Endodermal cell (in vitro differentiated cells): ENCODE results near the gene DHX32. TPM values are rescaled to one million over a fixed set of nuclear protein-coding genes. Genes with fewer than 3 reads are reported as not detected.

Source experiments
- DNase-seq: peaks from one replicate; pipeline ENCODE4 v3.0.0-alpha.2; 2017
- H3K27ac ChIP-seq: 2 replicates; pipeline ENCODE4 v1.5.1; 2013; ENCODE audit warnings: mild to moderate bottlenecking, low read depth, low read length, moderate library complexity
- H3K27me3 ChIP-seq: 2 replicates; pipeline ENCODE4 v1.6.1; 2013; ENCODE audit warnings: mild to moderate bottlenecking, low read length, moderate library complexity; ENCODE audit not compliant: insufficient read depth, control insufficient read depth, poor library complexity, severe bottlenecking
- H3K36me3 ChIP-seq: 2 replicates; pipeline ENCODE4 v1.7.0; 2013; ENCODE audit warnings: mild to moderate bottlenecking, low read length, moderate library complexity; ENCODE audit not compliant: control insufficient read depth, insufficient read depth
- H3K4me1 ChIP-seq: one replicate; pipeline ENCODE4 v1.7.0; 2013; ENCODE audit warnings: low read length; ENCODE audit not compliant: control insufficient read depth, insufficient read depth
- H3K4me3 ChIP-seq: 2 replicates; pipeline ENCODE4 v1.5.1; 2013; ENCODE audit warnings: mild to moderate bottlenecking, low read length, moderate library complexity
- H3K9ac ChIP-seq: 2 replicates; pipeline ENCODE4 v1.6.1; 2013; ENCODE audit warnings: mild to moderate bottlenecking, low read length, moderate library complexity; ENCODE audit not compliant: poor library complexity, severe bottlenecking; ENCODE audit errors: extremely low read depth
- H3K9me3 ChIP-seq: 2 replicates; pipeline ENCODE4 v1.6.1; 2013; ENCODE audit warnings: mild to moderate bottlenecking, low read length, moderate library complexity; ENCODE audit not compliant: control insufficient read depth
- H3K27ac Mint-ChIP-seq: 2 replicates; pipeline ENCODE4 v1.8.0; 2020; ENCODE audit warnings: mixed read lengths
- H3K27me3 Mint-ChIP-seq: 2 replicates; pipeline ENCODE4 v1.8.0; 2021; ENCODE audit warnings: mild to moderate bottlenecking, mixed read lengths; ENCODE audit not compliant: insufficient read depth
- H3K36me3 Mint-ChIP-seq: 2 replicates; pipeline ENCODE4 v1.8.0; 2020; ENCODE audit warnings: low read depth, mixed read lengths
- H3K4me1 Mint-ChIP-seq: 2 replicates; pipeline ENCODE4 v1.8.0; 2020; ENCODE audit warnings: mixed read lengths
- H3K4me3 Mint-ChIP-seq: 2 replicates; pipeline ENCODE4 v1.8.0; 2020; ENCODE audit warnings: mild to moderate bottlenecking, moderate library complexity, mixed read lengths
- H3K9me3 Mint-ChIP-seq: 2 replicates; pipeline ENCODE4 v1.8.0; 2020; ENCODE audit warnings: mild to moderate bottlenecking, mixed read lengths
- WGBS, 2 experiments: methylation state at CpG; one replicate each; pipeline versions ENCODE4 v1.1.5 to v1.1.7; 2013; ENCODE audit warnings: missing lambda C conversion rate in 2 of 2, mixed read lengths in 1 of 2; ENCODE audit not compliant: insufficient coverage in 1 of 2, insufficient read length in 1 of 2; 5-methylcytosine and 5-hydroxymethylcytosine counted together
- total RNA-seq, 2 donors: library from RNA; stranded (reverse); fragmentation: NEBNext Ultra II Directional in 1 of 2; extraction: Animal tissue kit (Norgen Biotek cat#: 25700) in 1 of 2; gene quantifications; 2 replicates in 1 of 2; 3 replicates in 1 of 2; pipeline ENCODE4 v1.2.1, GENCODE V29; 2021
- TF ChIP-seq, protein P1 (sequence below): fragments of 200-600 bp; sonication (generic); conservative IDR thresholded peaks from 2 replicates; pipeline ENCODE4 v1.5.0; 2021; ENCODE audit warnings: antibody characterized with exemption, mild to moderate bottlenecking

The DHX32 gene
- total RNA-seq, 2 donors from 2014 or later, result 25.4 to 38.1 TPM

DNA sequence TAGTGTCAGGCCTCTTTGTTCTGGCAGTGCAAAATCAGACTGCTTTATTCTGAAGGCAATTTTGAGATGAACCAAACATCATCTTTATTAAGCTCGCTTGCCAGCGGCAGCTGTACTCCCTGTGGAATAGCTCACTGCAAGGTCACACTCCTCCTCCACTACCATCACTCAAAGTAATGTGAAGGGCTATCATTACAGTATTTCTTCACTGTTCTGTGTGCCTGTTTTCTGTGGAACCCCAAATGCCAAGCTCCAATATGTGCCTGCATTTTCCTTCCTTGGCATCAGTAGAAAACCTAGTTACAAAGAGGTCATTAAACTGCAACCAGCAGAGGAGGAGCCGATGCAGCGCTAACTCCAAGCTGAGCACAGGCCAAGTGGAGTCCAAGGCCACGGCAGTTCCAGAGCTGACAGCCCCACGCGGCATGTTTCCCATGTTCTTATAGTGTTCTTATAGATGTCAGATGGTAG, 36.3 kb downstream of the DHX32 start:
- no peaks in the 10 kb centered on the region for H3K9me3 Mint-ChIP-seq
- H3K27me3 Mint-ChIP-seq, result no peaks in the 10 kb centered on the region
- peaks cover 52% of the 10 kb centered on the region for H3K36me3 Mint-ChIP-seq
- H3K4me1 ChIP-seq, result no peaks in the 10 kb centered on the region
- H3K36me3 ChIP-seq, result peaks cover 60% of the 10 kb centered on the region
- TF ChIP-seq, protein P1, sequence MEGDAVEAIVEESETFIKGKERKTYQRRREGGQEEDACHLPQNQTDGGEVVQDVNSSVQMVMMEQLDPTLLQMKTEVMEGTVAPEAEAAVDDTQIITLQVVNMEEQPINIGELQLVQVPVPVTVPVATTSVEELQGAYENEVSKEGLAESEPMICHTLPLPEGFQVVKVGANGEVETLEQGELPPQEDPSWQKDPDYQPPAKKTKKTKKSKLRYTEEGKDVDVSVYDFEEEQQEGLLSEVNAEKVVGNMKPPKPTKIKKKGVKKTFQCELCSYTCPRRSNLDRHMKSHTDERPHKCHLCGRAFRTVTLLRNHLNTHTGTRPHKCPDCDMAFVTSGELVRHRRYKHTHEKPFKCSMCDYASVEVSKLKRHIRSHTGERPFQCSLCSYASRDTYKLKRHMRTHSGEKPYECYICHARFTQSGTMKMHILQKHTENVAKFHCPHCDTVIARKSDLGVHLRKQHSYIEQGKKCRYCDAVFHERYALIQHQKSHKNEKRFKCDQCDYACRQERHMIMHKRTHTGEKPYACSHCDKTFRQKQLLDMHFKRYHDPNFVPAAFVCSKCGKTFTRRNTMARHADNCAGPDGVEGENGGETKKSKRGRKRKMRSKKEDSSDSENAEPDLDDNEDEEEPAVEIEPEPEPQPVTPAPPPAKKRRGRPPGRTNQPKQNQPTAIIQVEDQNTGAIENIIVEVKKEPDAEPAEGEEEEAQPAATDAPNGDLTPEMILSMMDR, result no peak
- no peak overlapping the region for H3K4me3 Mint-ChIP-seq
- no peak overlapping the region for H3K27ac ChIP-seq
- H3K9ac ChIP-seq, result no peak overlapping the region
- no peak for DNase-seq
- H3K27ac Mint-ChIP-seq, result no peak overlapping the region
- no peak overlapping the region for H3K4me3 ChIP-seq
- no peaks in the 10 kb centered on the region for H3K27me3 ChIP-seq
- no peaks in the 10 kb centered on the region for H3K9me3 ChIP-seq
- WGBS, 2 experiments, result 95 to 100% methylated on average over 3 to 7 of the region's 7 CpGs
- no peaks in the 10 kb centered on the region for H3K4me1 Mint-ChIP-seq

DNA sequence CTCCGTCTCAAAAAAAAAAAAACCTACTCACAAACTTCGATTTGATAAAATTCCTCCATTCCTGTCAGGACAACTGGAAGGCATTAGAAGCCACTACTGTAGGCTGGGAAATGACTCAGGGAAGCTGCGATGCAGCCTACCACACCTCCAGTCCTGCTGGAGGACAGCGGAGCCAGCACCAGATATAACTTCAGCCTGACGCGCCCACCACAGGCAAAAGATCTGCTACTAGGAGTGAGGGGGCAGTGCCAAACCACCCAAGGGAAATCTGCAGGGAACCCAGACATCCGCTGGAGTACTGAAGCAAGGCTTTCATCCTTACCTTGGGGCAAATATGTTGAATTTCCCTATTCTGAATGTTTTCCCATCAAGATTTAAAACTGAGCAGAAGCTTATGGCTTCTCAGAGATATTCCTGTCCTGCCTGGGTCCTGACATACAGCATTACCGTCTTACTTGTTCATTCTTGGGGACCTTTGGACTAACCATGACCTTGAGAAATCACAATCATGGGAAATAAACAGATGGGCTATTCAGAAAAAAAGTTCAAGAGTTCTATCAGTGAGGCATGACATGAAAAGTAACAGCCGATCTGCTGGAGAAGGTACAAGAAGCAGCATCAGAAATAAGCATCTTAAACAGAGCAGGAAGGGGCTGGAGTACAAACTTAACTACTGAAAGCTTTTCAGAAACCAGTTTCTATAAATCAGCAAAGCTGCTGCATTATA, 37.3 kb downstream of the DHX32 start:
- Mint-ChIP-seq H3K4me3 (no peak overlapping the region), H3K27ac (no peak overlapping the region), H3K9me3 (no peaks in the 10 kb centered on the region), H3K27me3 (no peaks in the 10 kb centered on the region), H3K36me3 (peaks cover 47% of the 10 kb centered on the region), H3K4me1 (no peaks in the 10 kb centered on the region)
- TF ChIP-seq, protein P1, result no peak
- Histone ChIP-seq H3K4me1 (no peaks in the 10 kb centered on the region), H3K9ac (no peak overlapping the region), H3K9me3 (no peaks in the 10 kb centered on the region), H3K4me3 (no peak overlapping the region), H3K27me3 (no peaks in the 10 kb centered on the region), H3K36me3 (peaks cover 60% of the 10 kb centered on the region), H3K27ac (no peak overlapping the region)
- 94 to 95% methylated on average over 3 to 9 of the region's 9 CpGs for WGBS, 2 experiments
- DNase-seq, result no peak

DNA sequence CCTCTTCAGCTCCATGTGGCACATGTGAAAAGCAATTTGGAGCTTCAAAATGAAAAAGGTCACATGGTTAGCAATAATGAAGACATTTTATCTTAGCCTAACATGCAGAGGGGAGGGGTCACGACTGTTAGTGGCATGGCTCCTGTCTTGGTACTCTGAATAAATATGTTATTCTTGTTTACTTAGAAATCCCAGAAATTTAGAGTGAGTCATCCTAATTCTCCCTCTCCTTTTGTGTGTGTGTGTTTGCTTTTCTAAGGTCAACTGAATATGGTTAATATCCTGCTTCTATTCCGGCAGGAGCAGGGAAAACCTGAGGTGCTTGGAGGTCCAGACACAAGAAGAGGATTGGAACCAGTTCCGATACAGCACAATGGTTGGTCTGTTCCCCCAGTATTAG, 40.1 kb downstream of the DHX32 start:
- Mint-ChIP-seq H3K4me1 (no peaks in the 10 kb centered on the region), H3K27ac (no peak overlapping the region), H3K36me3 (peaks cover 41% of the 10 kb centered on the region), H3K9me3 (no peaks in the 10 kb centered on the region), H3K4me3 (no peak overlapping the region), H3K27me3 (no peaks in the 10 kb centered on the region)
- TF ChIP-seq, protein P1, result no peak
- no peaks in the 10 kb centered on the region for H3K4me1 ChIP-seq
- 91 to 100% methylated on average over 2 to 3 of the region's 3 CpGs for WGBS, 2 experiments
- H3K27ac ChIP-seq, result no peak overlapping the region
- DNase-seq, result no peak
- H3K9me3 ChIP-seq, result no peaks in the 10 kb centered on the region
- H3K27me3 ChIP-seq, result no peaks in the 10 kb centered on the region
- H3K36me3 ChIP-seq, result peaks cover 71% of the 10 kb centered on the region
- H3K4me3 ChIP-seq, result no peak overlapping the region
- H3K9ac ChIP-seq, result no peak overlapping the region
